ENCODE results near the gene NPY4R.
"Not testable (repeated sequence)": the region's sequence is repeated elsewhere in the genome, so short reads cannot be mapped to it uniquely, and the experiment has no call there.

The NPY4R gene

GRCh38 chr10:46491364-46492114 lies 25.8 kb upstream of the NPY4R start:
- H3K9me3 ChIP-seq (ENCODE audit: insufficient read depth, low read depth, low read length); H3K9ac ChIP-seq (ENCODE audit: low read depth, low read length); H3K4me1 ChIP-seq (ENCODE audit: insufficient read depth, low read length); H3K4me3 ChIP-seq (ENCODE audit: low read length); H3K27ac ChIP-seq (ENCODE audit: low read depth, low read length); H3K27me3 ChIP-seq (ENCODE audit: insufficient read depth, low read length); H3K36me3 ChIP-seq (ENCODE audit: insufficient read depth, low read length): not testable (repeated sequence)
- WGBS: no CpG with 5 or more reads among the region's 1 CpG

DNA sequence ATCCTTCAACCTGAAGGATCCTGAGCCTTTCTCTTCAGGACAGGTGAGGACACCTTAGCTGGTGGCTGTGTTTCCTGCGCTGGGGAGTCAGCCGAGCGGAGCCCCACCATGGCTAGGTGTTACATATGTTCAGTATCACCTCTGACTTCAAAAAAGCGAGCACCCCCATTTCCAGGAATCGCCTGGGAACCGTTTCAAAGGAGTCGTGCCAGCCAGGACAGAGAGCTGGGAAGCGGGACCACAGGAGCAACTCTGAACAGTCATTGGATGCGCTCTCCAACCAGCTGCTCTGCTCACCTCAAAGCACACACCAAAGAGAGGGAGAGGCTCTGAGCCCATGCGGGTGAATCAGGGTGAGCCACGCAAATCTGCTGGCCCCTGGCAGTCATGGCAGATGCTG lies 24.5 kb upstream of the NPY4R start:
- 97% methylated on average over 8 of the region's 11 CpGs for WGBS
- not testable (repeated sequence) for H3K27ac ChIP-seq (ENCODE audit: low read depth, low read length); H3K36me3 ChIP-seq (ENCODE audit: insufficient read depth, low read length); H3K4me1 ChIP-seq (ENCODE audit: insufficient read depth, low read length); H3K4me3 ChIP-seq (ENCODE audit: low read length); H3K27me3 ChIP-seq (ENCODE audit: insufficient read depth, low read length); H3K9me3 ChIP-seq (ENCODE audit: insufficient read depth, low read depth, low read length); H3K9ac ChIP-seq (ENCODE audit: low read depth, low read length)

DNA sequence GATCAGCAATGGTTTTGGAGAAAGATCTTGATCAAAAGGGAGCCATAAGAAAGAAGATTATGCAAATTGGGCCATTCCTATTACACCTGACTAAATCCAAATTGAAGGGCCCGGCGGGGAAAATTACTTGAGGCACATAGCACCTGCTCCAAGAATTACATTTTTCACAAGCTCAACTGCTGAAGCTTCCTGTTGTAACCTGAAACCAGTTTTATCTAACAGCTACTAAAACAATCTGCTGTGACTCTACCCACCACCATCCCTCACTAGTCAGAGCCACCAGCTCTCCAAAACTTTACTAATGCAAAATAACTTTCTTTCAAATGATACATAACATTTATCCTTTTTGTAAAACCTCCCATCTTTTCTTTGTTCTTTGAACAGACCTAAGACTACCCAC lies 20.7 kb upstream of the NPY4R start:
- not testable (repeated sequence) for H3K36me3 ChIP-seq (ENCODE audit: insufficient read depth, low read length); H3K9me3 ChIP-seq (ENCODE audit: insufficient read depth, low read depth, low read length); H3K4me1 ChIP-seq (ENCODE audit: insufficient read depth, low read length); H3K27ac ChIP-seq (ENCODE audit: low read depth, low read length); H3K27me3 ChIP-seq (ENCODE audit: insufficient read depth, low read length); H3K9ac ChIP-seq (ENCODE audit: low read depth, low read length); H3K4me3 ChIP-seq (ENCODE audit: low read length)
- WGBS: no CpG with 5 or more reads among the region's 2 CpGs

DNA sequence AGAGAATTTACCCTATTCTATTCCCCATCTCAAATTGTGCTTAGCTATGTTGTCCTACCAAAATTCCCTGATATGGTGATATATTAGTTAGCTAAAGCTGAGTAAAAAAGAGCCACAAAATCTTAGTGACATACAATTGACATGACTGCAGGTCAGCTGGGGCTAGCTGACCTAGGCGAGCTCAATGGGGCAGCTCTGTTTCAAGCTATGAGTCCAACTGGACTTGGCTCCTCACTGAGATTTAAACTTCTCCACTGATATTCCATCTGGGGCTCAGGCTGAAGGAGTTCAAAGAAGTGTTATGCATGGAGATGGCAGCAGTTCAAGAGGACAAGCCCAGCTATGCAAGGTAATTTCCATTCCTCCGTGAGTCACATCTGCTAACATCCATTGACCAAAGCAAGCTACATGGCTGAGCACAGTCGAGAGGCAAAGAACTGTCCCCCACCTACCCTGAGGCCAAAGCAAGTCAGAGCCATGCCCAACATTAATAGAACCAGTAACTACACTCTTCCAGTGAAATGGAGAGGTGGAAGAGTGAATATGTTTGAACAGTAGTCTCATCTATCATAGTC lies 9.1 kb upstream of the NPY4R start:
- not testable (repeated sequence) for H3K27me3 ChIP-seq (ENCODE audit: insufficient read depth, low read length); H3K4me3 ChIP-seq (ENCODE audit: low read length); H3K27ac ChIP-seq (ENCODE audit: low read depth, low read length); H3K9me3 ChIP-seq (ENCODE audit: insufficient read depth, low read depth, low read length); H3K36me3 ChIP-seq (ENCODE audit: insufficient read depth, low read length); H3K4me1 ChIP-seq (ENCODE audit: insufficient read depth, low read length); H3K9ac ChIP-seq (ENCODE audit: low read depth, low read length)
- WGBS: 80% methylated on average over 3 of the region's 3 CpGs

DNA sequence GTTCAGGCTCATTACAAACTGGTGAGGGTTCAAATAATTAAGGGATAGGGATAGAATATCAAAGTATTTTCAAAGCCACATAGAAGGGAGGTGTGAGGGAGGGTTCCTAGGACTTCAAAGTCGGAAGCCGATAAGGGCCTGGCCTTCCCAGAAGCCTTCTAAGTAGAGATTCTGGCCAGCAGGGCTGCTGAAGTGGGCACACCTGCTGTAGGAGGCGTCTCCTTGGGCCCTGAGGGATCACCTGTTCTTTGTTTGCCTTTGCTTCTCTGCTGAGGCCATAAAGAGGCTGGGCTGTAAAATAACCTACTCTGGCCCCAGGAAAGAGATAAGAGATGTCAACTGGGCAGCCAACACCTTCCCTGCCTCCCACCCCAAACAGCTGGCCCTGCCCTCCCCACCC lies 8.0 kb upstream of the NPY4R start:
- not testable (repeated sequence) for H3K27ac ChIP-seq (ENCODE audit: low read depth, low read length); H3K9me3 ChIP-seq (ENCODE audit: insufficient read depth, low read depth, low read length); H3K9ac ChIP-seq (ENCODE audit: low read depth, low read length); H3K4me3 ChIP-seq (ENCODE audit: low read length); H3K4me1 ChIP-seq (ENCODE audit: insufficient read depth, low read length); H3K27me3 ChIP-seq (ENCODE audit: insufficient read depth, low read length); H3K36me3 ChIP-seq (ENCODE audit: insufficient read depth, low read length)
- 93% methylated on average over 2 of the region's 3 CpGs for WGBS

GRCh38 chr10:46470134-46470533 lies 4.4 kb upstream of the NPY4R start:
- not testable (repeated sequence) for H3K36me3 ChIP-seq (ENCODE audit: insufficient read depth, low read length); H3K9ac ChIP-seq (ENCODE audit: low read depth, low read length); H3K27ac ChIP-seq (ENCODE audit: low read depth, low read length); H3K27me3 ChIP-seq (ENCODE audit: insufficient read depth, low read length); H3K9me3 ChIP-seq (ENCODE audit: insufficient read depth, low read depth, low read length); H3K4me3 ChIP-seq (ENCODE audit: low read length); H3K4me1 ChIP-seq (ENCODE audit: insufficient read depth, low read length)
- no CpG with 5 or more reads among the region's 1 CpG for WGBS

- H3K4me1 ChIP-seq (ENCODE audit: insufficient read depth, low read length); H3K36me3 ChIP-seq (ENCODE audit: insufficient read depth, low read length); H3K9me3 ChIP-seq (ENCODE audit: insufficient read depth, low read depth, low read length); H3K27ac ChIP-seq (ENCODE audit: low read depth, low read length); H3K9ac ChIP-seq (ENCODE audit: low read depth, low read length); H3K4me3 ChIP-seq (ENCODE audit: low read length); H3K27me3 ChIP-seq (ENCODE audit: insufficient read depth, low read length): not testable (repeated sequence)
- WGBS: no CpG with 5 or more reads among the region's 4 CpGs
Observed at GRCh38 chr10:46468119-46468809, 2.5 kb upstream of the NPY4R start.

DNA sequence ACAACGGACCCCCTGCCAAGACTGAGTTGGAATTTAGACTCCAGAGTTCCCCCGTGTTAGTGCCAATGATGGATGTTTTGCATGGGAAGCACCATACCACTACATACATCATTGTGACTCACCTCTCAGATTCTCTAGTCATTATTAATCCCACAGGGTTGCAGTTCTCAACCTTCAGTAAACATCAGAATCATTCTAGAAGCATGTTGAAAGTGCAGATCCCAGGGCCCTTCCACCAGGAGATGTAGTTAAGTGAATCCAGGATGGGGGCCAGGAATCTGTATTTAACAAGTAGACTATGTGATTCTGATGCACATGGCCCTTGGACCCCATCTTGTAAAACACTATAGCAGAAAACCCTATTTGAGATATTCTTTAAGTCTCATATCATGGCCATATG lies 2.1 kb downstream of the NPY4R start:
- not testable (repeated sequence) for H3K9me3 ChIP-seq (ENCODE audit: insufficient read depth, low read depth, low read length); H3K27ac ChIP-seq (ENCODE audit: low read depth, low read length); H3K36me3 ChIP-seq (ENCODE audit: insufficient read depth, low read length); H3K27me3 ChIP-seq (ENCODE audit: insufficient read depth, low read length); H3K4me3 ChIP-seq (ENCODE audit: low read length); H3K9ac ChIP-seq (ENCODE audit: low read depth, low read length); H3K4me1 ChIP-seq (ENCODE audit: insufficient read depth, low read length)
- no CpG with 5 or more reads among the region's 2 CpGs for WGBS

- H3K4me3 ChIP-seq (ENCODE audit: low read length); H3K36me3 ChIP-seq (ENCODE audit: insufficient read depth, low read length); H3K27ac ChIP-seq (ENCODE audit: low read depth, low read length); H3K9me3 ChIP-seq (ENCODE audit: insufficient read depth, low read depth, low read length); H3K27me3 ChIP-seq (ENCODE audit: insufficient read depth, low read length); H3K9ac ChIP-seq (ENCODE audit: low read depth, low read length); H3K4me1 ChIP-seq (ENCODE audit: insufficient read depth, low read length): not testable (repeated sequence)
- 94% methylated on average over 6 of the region's 10 CpGs for WGBS
Observed at GRCh38 chr10:46462276-46462675, 3.5 kb downstream of the NPY4R start.

- H3K27me3 ChIP-seq (ENCODE audit: insufficient read depth, low read length); H3K4me1 ChIP-seq (ENCODE audit: insufficient read depth, low read length); H3K36me3 ChIP-seq (ENCODE audit: insufficient read depth, low read length); H3K4me3 ChIP-seq (ENCODE audit: low read length); H3K9me3 ChIP-seq (ENCODE audit: insufficient read depth, low read depth, low read length); H3K27ac ChIP-seq (ENCODE audit: low read depth, low read length); H3K9ac ChIP-seq (ENCODE audit: low read depth, low read length): not testable (repeated sequence)
- 85% methylated on average over 2 of the region's 7 CpGs for whole genome bisulfite sequencing
Observed at GRCh38 chr10:46459579-46459978, 6.2 kb downstream of the NPY4R start.

DNA sequence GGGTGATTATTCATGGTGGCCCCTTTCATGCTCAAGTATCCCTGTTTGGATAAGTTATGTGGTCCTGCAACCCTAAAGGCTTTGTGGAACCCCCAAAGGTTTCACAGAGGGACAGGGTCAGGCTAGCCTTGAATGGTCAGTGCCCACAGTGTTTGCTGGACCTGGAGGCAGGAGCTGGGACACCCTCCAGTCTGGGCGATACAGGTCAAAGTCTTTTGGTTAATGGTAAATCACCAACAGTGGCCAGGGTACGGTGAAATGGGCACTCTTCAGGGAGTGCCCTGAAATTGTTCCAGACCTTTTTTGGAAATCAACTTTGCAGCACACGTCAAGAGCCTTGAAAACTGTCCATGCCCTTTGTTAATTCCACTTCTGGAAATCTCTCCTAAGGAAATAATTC lies 8.7 kb downstream of the NPY4R start:
- H3K27ac ChIP-seq (ENCODE audit: low read depth, low read length); H3K36me3 ChIP-seq (ENCODE audit: insufficient read depth, low read length); H3K27me3 ChIP-seq (ENCODE audit: insufficient read depth, low read length); H3K9ac ChIP-seq (ENCODE audit: low read depth, low read length); H3K4me3 ChIP-seq (ENCODE audit: low read length); H3K4me1 ChIP-seq (ENCODE audit: insufficient read depth, low read length); H3K9me3 ChIP-seq (ENCODE audit: insufficient read depth, low read depth, low read length): not testable (repeated sequence)
- no CpG with 5 or more reads among the region's 3 CpGs for WGBS

DNA sequence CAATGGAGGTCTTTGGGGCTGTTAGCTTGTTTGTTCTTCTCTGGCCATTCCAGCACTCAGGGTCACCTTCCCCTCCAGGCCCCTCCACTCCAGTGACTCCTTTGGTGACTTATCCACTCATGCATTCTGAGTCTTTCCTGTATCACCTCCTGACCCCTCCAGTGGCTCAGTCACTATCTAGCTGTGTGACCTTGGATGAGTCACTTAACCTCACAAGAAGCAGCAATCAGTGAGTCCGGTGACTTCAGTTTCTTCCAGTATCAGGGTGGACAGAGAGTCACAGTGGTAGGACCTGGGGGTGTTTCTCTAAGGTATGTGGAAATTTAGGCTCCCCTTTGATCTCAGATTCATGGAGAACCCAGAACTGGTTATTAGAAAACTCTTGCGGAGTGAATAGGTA lies 9.8 kb downstream of the NPY4R start:
- H3K27ac ChIP-seq (ENCODE audit: low read depth, low read length); H3K36me3 ChIP-seq (ENCODE audit: insufficient read depth, low read length); H3K9ac ChIP-seq (ENCODE audit: low read depth, low read length); H3K9me3 ChIP-seq (ENCODE audit: insufficient read depth, low read depth, low read length); H3K4me1 ChIP-seq (ENCODE audit: insufficient read depth, low read length); H3K27me3 ChIP-seq (ENCODE audit: insufficient read depth, low read length); H3K4me3 ChIP-seq (ENCODE audit: low read length): not testable (repeated sequence)
- WGBS: no CpG with 5 or more reads among the region's 2 CpGs

Data from HUES64 (cell line).